HepG2 (cell line): ENCODE measurements around the gene ZBTB21. TPM values are rescaled to one million over a fixed set of nuclear protein-coding genes. Genes with fewer than 3 reads are reported as not detected.

Source experiments
- ATAC-seq: fragments of 200-7000 bp; cut with Tn5 transposase; 3 replicates; pipeline ENCODE4 v1.9.1; 2020; ENCODE audit warnings: mild to moderate bottlenecking, moderate library complexity
- BruUV-seq: library from RNA; stranded (reverse); fragments of 400-500 nt; replicated peaks from 2 replicates; lab custom pipeline; 2021; lab: Mats Ljungman, UMichigan
- CTCF ChIA-PET: fragments of 300-600 bp; formaldehyde crosslinking; extraction: SDS; loops from one replicate; lab custom pipeline; 2021; ENCODE audit warnings: low total read pairs, inconsistent platforms, low intra/inter-chr PET ratio; lab: Yijun Ruan, JAX
- POLR2A ChIA-PET: fragments of 350-600 bp; sonication (Branson Sonifier 250); formaldehyde crosslinking; loops from one replicate; lab custom pipeline; 2020; ENCODE audit warnings: antibody characterized with exemption, inconsistent platforms; lab: Yijun Ruan, JAX
- DNase-seq: peaks from one replicate; pipeline ENCODE4 v3.0.0-alpha.2; 2015; ENCODE audit warnings: low spot score
- FAIRE-seq: peaks from 3 replicates; lab custom pipeline; 2011; peaks lifted over from hg19 to GRCh38; lab: Jason Lieb, UNC
- H2AFZ ChIP-seq: one replicate; pipeline ENCODE4 v1.6.1; 2011; ENCODE audit warnings: low read length, inconsistent platforms
- H3K27ac ChIP-seq: fragments of 300-600 bp; 3 replicates; pipeline ENCODE4 v1.8.0; 2011; ENCODE audit warnings: mixed run types, mild to moderate bottlenecking, mixed read lengths, low read length, inconsistent platforms; ENCODE audit not compliant: insufficient read depth; ENCODE audit errors: extremely low read length
- H3K27me3 ChIP-seq, 2 experiments: fragments of 200-600 bp in 1 of 2; 2 replicates in 1 of 2; 3 replicates in 1 of 2; pipeline versions ENCODE4 v1.6.0 to v1.8.0; 2011; ENCODE audit warnings: low read length in 2 of 2, mild to moderate bottlenecking in 2 of 2, moderate library complexity in 2 of 2, inconsistent platforms in 1 of 2; ENCODE audit not compliant: insufficient read depth in 2 of 2, control insufficient read depth in 1 of 2
- H3K36me3 ChIP-seq, 2 experiments: fragments of 200-600 bp in 1 of 2; replicated peaks in 1 of 2; 2 replicates in 1 of 2; 3 replicates in 1 of 2; pipeline versions ENCODE4 v1.5.1 to v1.8.0; 2011; ENCODE audit warnings: low read length in 2 of 2, inconsistent platforms in 1 of 2; ENCODE audit not compliant: insufficient read depth in 2 of 2, control insufficient read depth in 1 of 2
- H3K4me1 ChIP-seq: 2 replicates; pipeline ENCODE4 v1.5.1; 2012; ENCODE audit warnings: low read length, inconsistent platforms; ENCODE audit not compliant: insufficient read depth
- H3K4me2 ChIP-seq: 2 replicates; pipeline ENCODE4 v1.6.0; 2011; ENCODE audit warnings: low read depth, low read length, inconsistent platforms
- H3K4me3 ChIP-seq, 3 experiments: fragments of 200-600 bp in 1 of 3; sonication (generic), shearing (Covaris generic) in 1 of 3; replicated peaks in 1 of 3; 2 replicates each; pipeline ENCODE4 v1.5.1; 2011 to 2016; ENCODE audit warnings: low read length in 3 of 3, inconsistent platforms in 2 of 3, low read depth in 2 of 3, mild to moderate bottlenecking in 2 of 3, control low read depth in 1 of 3, mixed read lengths in 1 of 3; ENCODE audit not compliant: insufficient read depth in 1 of 3
- H3K79me2 ChIP-seq: one replicate; pipeline ENCODE4 v1.6.1; 2011; ENCODE audit warnings: low read length, inconsistent platforms; ENCODE audit not compliant: insufficient read depth
- H3K9ac ChIP-seq: 2 replicates; pipeline ENCODE4 v1.6.0; 2011; ENCODE audit warnings: mild to moderate bottlenecking, low read depth, low read length, inconsistent platforms; ENCODE audit not compliant: insufficient read depth
- H3K9me3 ChIP-seq: 2 replicates; pipeline ENCODE4 v1.5.1; 2012; ENCODE audit warnings: mild to moderate bottlenecking, low read length
- H4K20me1 ChIP-seq: 2 replicates; pipeline ENCODE4 v1.6.0; 2011; ENCODE audit warnings: inconsistent platforms, mild to moderate bottlenecking, low read length, moderate library complexity; ENCODE audit not compliant: insufficient read depth
- EEA1 ChIP-seq: sonication (generic); formaldehyde crosslinking; IDR thresholded peaks from 2 replicates; pipeline ENCODE4 v1.5.1; 2020; ENCODE audit warnings: mild to moderate bottlenecking, missing genetic modification reagents, borderline replicate concordance
- ELF4 ChIP-seq: sonication (generic); formaldehyde crosslinking; IDR thresholded peaks from 2 replicates; pipeline ENCODE4 v1.5.0; 2020; ENCODE audit warnings: missing genetic modification reagents, mild to moderate bottlenecking, moderate library complexity, borderline replicate concordance
- ETV5 ChIP-seq: IDR thresholded peaks from 2 replicates; pipeline ENCODE4 v1.6.1; 2018; ENCODE audit warnings: missing biosample characterization, missing genetic modification reagents, inconsistent platforms, borderline replicate concordance
- HHEX ChIP-seq: IDR thresholded peaks from 2 replicates; pipeline ENCODE4 v1.6.1; 2016; ENCODE audit warnings: control low read depth
- NAIF1 ChIP-seq: sonication (generic); formaldehyde crosslinking; IDR thresholded peaks from 2 replicates; pipeline ENCODE4 v1.5.0; 2020; ENCODE audit warnings: mild to moderate bottlenecking, missing genetic modification reagents, borderline replicate concordance
- NFYB ChIP-seq: sonication (generic); formaldehyde crosslinking; IDR thresholded peaks from 2 replicates; pipeline ENCODE4 v1.4.0; 2020; ENCODE audit warnings: missing genetic modification reagents
- PRPF4 ChIP-seq: fragments of 200-400 bp; formaldehyde crosslinking; IDR thresholded peaks from 2 replicates; pipeline ENCODE4 v1.6.1; 2016; ENCODE audit warnings: low read length, low read depth; ENCODE audit not compliant: poor library complexity, severe bottlenecking
- RFXANK ChIP-seq: IDR thresholded peaks from 2 replicates; pipeline ENCODE4 v1.6.1; 2016
- SMARCC2 ChIP-seq: fragments of 450-650 bp; IDR thresholded peaks from 2 replicates; pipeline ENCODE4 v1.6.1; 2017; ENCODE audit warnings: antibody characterized with exemption, mild to moderate bottlenecking
- SP140L ChIP-seq: sonication (generic); formaldehyde crosslinking; IDR thresholded peaks from 2 replicates; pipeline ENCODE4 v1.4.0; 2020; ENCODE audit warnings: missing genetic modification reagents, borderline replicate concordance
- SRF ChIP-seq: IDR thresholded peaks from 2 replicates; pipeline ENCODE4 v1.6.1; 2011; ENCODE audit warnings: mild to moderate bottlenecking, low read depth, low read length, moderate library complexity
- ZNF460 ChIP-seq: sonication (generic); formaldehyde crosslinking; IDR thresholded peaks from 2 replicates; pipeline ENCODE4 v1.5.1; 2020; ENCODE audit warnings: missing genetic modification reagents, mild to moderate bottlenecking, borderline replicate concordance
- ZNF549 ChIP-seq: sonication (generic); formaldehyde crosslinking; IDR thresholded peaks from 2 replicates; pipeline ENCODE4 v1.5.0; 2020; ENCODE audit warnings: missing genetic modification reagents
- ZNF672 ChIP-seq: sonication (generic); formaldehyde crosslinking; IDR thresholded peaks from 2 replicates; pipeline ENCODE4 v1.8.1; 2022; ENCODE audit warnings: missing genetic modification reagents
- ZNF891 ChIP-seq: sonication (generic); formaldehyde crosslinking; IDR thresholded peaks from 2 replicates; pipeline ENCODE4 v1.5.0; 2020; ENCODE audit warnings: mild to moderate bottlenecking, missing genetic modification reagents
- WGBS: methylation state at CpG from one replicate; pipeline ENCODE4 v1.1.6; 2017; ENCODE audit warnings: low lambda C conversion rate; 5-methylcytosine and 5-hydroxymethylcytosine counted together
- in situ Hi-C: cut with HindIII; loops from 2 replicates; pipeline ENCODE4 v1.10.0; 2017; ENCODE audit warnings: low pct_unique_long_range_greater_than_20kb; ENCODE audit not compliant: extremely low pct_ligation_motif_present
- intact Hi-C: fragments of 100-400 bp; cut with micrococcal nuclease; formaldehyde crosslinking; loops from one replicate; pipeline ENCODE4 v1.10.0; 2022; ENCODE audit not compliant: unreplicated experiment
- polyA plus RNA-seq, 8 experiments: library from polyadenylated mRNA; depleted of rRNA in 3 of 8; stranded (reverse) in 7 of 8; unstranded in 1 of 8; fragments of >200 nt; fragmentation: Illumina TruSeq in 4 of 8; extraction: Trizol in 4 of 8; gene quantifications; 2 replicates each; pipeline versions ENCODE4 v1.2.1 to v1.2.3, GENCODE V29; 2011 to 2016; ENCODE audit warnings: low read depth in 4 of 8, missing spikeins in 1 of 8, mixed read lengths in 1 of 8; ENCODE audit not compliant: insufficient read depth in 1 of 8
- total RNA-seq, 5 experiments: library from RNA; depleted of rRNA; stranded (reverse); fragments of >200 nt; fragmentation: Illumina TruSeq; extraction: Trizol; gene quantifications; 2 replicates each; pipeline ENCODE4 v1.2.3, GENCODE V29; 2016; ENCODE audit warnings: low read depth in 1 of 5
- TF ChIP-seq, protein P1 (sequence below): fragments of 450-650 bp; IDR thresholded peaks from 2 replicates; pipeline ENCODE4 v1.6.1; 2016

ZBTB21 gene
- total and polyA plus RNA-seq, 2 of the 13 experiments (the other 11 are each of a cell fraction or from before 2014, with no cell fraction given): 4.5 to 6.1 TPM

DNA sequence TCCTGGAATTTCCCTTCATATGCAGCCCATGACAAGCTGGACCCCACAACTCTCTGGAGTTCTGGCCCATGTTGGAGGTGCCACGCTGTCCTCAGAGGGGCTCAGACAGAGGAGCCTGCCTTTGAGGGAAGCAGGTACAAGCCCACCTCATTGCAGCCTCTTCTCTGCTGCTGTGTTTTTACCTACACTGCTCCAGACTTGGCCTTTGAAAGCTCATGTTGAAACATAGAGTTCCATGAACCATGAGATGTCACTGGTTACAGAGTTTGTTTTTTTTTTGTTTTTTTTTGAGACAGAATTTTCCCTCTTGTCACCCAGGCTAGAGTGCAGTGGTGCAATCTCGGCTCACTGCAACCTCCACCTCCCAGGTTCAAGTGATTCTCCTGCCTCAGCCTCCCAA lies 22.1 kb upstream of the ZBTB21 start:
- no peak overlapping the region for H3K4me2 ChIP-seq
- ChIA-PET CTCF (no interaction called here), POLR2A (no interaction called here)
- no peaks in the 10 kb centered on the region for H3K9me3 ChIP-seq
- H3K79me2 ChIP-seq: no peaks in the 10 kb centered on the region
- WGBS: 5% methylated on average over 1 of the region's 2 CpGs
- no peak overlapping the region for H2AFZ ChIP-seq
- BruUV-seq: no TSS peak
- H3K4me1 ChIP-seq: 0 out of 2 replicates have a peak, but pooled peaks cover 1% of the 10 kb centered on the region
- no peak overlapping the region for H3K27ac ChIP-seq
- FAIRE-seq: no peak
- ATAC-seq: no peak
- H3K27me3 ChIP-seq: peaks cover 0 to 11% of the 10 kb centered on the region in 2 experiments; a peak in 3 of 5 replicates
- no peak overlapping the region for H3K9ac ChIP-seq
- TF ChIP-seq ZNF460 (CRISPR knock-in tag): no peak
- no peak for TF ChIP-seq ZNF891 (CRISPR knock-in tag)
- no peak for TF ChIP-seq SMARCC2
- TF ChIP-seq ETV5 (CRISPR knock-in tag): no peak
- no peak for TF ChIP-seq EEA1 (CRISPR knock-in tag)
- TF ChIP-seq ELF4 (CRISPR knock-in tag): no peak
- TF ChIP-seq SP140L (CRISPR knock-in tag): no peak
- TF ChIP-seq SRF: no peak
- TF ChIP-seq, protein P1, sequence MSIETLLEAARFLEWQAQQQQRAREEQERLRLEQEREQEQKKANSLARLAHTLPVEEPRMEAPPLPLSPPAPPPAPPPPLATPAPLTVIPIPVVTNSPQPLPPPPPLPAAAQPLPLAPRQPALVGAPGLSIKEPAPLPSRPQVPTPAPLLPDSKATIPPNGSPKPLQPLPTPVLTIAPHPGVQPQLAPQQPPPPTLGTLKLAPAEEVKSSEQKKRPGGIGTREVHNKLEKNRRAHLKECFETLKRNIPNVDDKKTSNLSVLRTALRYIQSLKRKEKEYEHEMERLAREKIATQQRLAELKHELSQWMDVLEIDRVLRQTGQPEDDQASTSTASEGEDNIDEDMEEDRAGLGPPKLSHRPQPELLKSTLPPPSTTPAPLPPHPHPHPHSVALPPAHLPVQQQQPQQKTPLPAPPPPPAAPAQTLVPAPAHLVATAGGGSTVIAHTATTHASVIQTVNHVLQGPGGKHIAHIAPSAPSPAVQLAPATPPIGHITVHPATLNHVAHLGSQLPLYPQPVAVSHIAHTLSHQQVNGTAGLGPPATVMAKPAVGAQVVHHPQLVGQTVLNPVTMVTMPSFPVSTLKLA: no peak
- TF ChIP-seq NFYB (CRISPR knock-in tag): no peak
- no peak for TF ChIP-seq ZNF672 (CRISPR knock-in tag)
- no peak for TF ChIP-seq RFXANK (CRISPR knock-in tag)
- no peak for TF ChIP-seq PRPF4
- no peak for TF ChIP-seq HHEX (CRISPR knock-in tag)
- TF ChIP-seq NAIF1 (CRISPR knock-in tag): no peak
- TF ChIP-seq ZNF549: no peak
- H4K20me1 ChIP-seq: no peaks in the 10 kb centered on the region
- intact Hi-C loops: no loop called here
- in situ Hi-C loops: no loop called here
- H3K36me3 ChIP-seq: no peaks in the 10 kb centered on the region
- no peak for DNase-seq
- H3K4me3 ChIP-seq: no peak overlapping the region
